ENCODE measurements around the gene RASGRF2. TPM values are rescaled to one million over a fixed set of nuclear protein-coding genes. Genes with fewer than 3 reads are reported as not detected.

The RASGRF2 gene
- total RNA-seq, 4 donors from 2014 or later: 3.6 to 6.3 (median 4.8) TPM

- Histone ChIP-seq H3K27me3 (no peaks in the 10 kb centered on the region), H3K36me3 (no peaks in the 10 kb centered on the region), H3K27ac (peak overlapping the region in 1 of 4 donors; percentile 72), H3K4me1 (no peaks in the 10 kb centered on the region), H3K9me3 (no peaks in the 10 kb centered on the region), H3K4me3 (no peak overlapping the region)
- intact Hi-C loops (cut with DNase I; ENCODE audit: low total_unique reads) (no loop called here), in situ Hi-C loops (cut with MboI; ENCODE audit: low sequenced_read_pairs in 4 of 4) (no loop called here)
- no peak for ATAC-seq
- no peak for DNase-seq
- TF ChIP-seq CTCF (IDR thresholded peaks at IDR 0.05 in 4 of 5, conservative IDR thresholded peaks at IDR 0.05 in 1 of 5) (no peak), POLR2A (IDR thresholded peaks at IDR 0.05) (no peak)
Measured at GRCh38 chr5:81070571-81071255, 110.5 kb downstream of the RASGRF2 start.

GRCh38 chr5:81075041-81075440 is 114.9 kb downstream of the RASGRF2 start:
- no peak overlapping the region for H3K27ac ChIP-seq
- no peak overlapping the region for H3K4me3 ChIP-seq
- in situ Hi-C loops (cut with MboI; ENCODE audit: low sequenced_read_pairs in 4 of 4): no loop called here
- no peaks in the 10 kb centered on the region for H3K9me3 ChIP-seq
- ATAC-seq: no peak
- no peaks in the 10 kb centered on the region for H3K27me3 ChIP-seq
- intact Hi-C loops (cut with DNase I; ENCODE audit: low total_unique reads): no loop called here
- H3K36me3 ChIP-seq: no peaks in the 10 kb centered on the region
- no peak for DNase-seq
- H3K4me1 ChIP-seq: no peaks in the 10 kb centered on the region
- TF ChIP-seq POLR2A (IDR thresholded peaks at IDR 0.05) (no peak), CTCF (IDR thresholded peaks at IDR 0.05 in 4 of 5, conservative IDR thresholded peaks at IDR 0.05 in 1 of 5) (no peak)

GRCh38 chr5:81077105-81077504 is 116.9 kb downstream of the RASGRF2 start:
- H3K4me1 ChIP-seq: no peaks in the 10 kb centered on the region
- H3K27me3 ChIP-seq: no peaks in the 10 kb centered on the region
- in situ Hi-C loops (cut with MboI; ENCODE audit: low sequenced_read_pairs in 4 of 4) (no loop called here), intact Hi-C loops (cut with DNase I; ENCODE audit: low total_unique reads) (no loop called here)
- no peaks in the 10 kb centered on the region for H3K36me3 ChIP-seq
- H3K9me3 ChIP-seq: no peaks in the 10 kb centered on the region
- TF ChIP-seq CTCF (IDR thresholded peaks at IDR 0.05 in 4 of 5, conservative IDR thresholded peaks at IDR 0.05 in 1 of 5) (no peak), POLR2A (IDR thresholded peaks at IDR 0.05) (no peak)
- DNase-seq (no peak), ATAC-seq (no peak)
- no peak overlapping the region for H3K27ac ChIP-seq
- H3K4me3 ChIP-seq: no peak overlapping the region

GRCh38 chr5:81078930-81079329 is 118.8 kb downstream of the RASGRF2 start:
- DNase-seq: no peak
- no peaks in the 10 kb centered on the region for H3K9me3 ChIP-seq
- no peaks in the 10 kb centered on the region for H3K36me3 ChIP-seq
- in situ Hi-C loops (cut with MboI; ENCODE audit: low sequenced_read_pairs in 4 of 4): no loop called here
- TF ChIP-seq CTCF (IDR thresholded peaks at IDR 0.05 in 4 of 5, conservative IDR thresholded peaks at IDR 0.05 in 1 of 5) (no peak), POLR2A (IDR thresholded peaks at IDR 0.05) (no peak)
- H3K4me3 ChIP-seq: no peak overlapping the region
- H3K27me3 ChIP-seq: no peaks in the 10 kb centered on the region
- no peak for ATAC-seq
- H3K27ac ChIP-seq: no peak overlapping the region
- no peaks in the 10 kb centered on the region for H3K4me1 ChIP-seq
- intact Hi-C loops (cut with DNase I; ENCODE audit: low total_unique reads): no loop called here
